ENCODE results near the gene SOX10. TPM values are rescaled to one million over a fixed set of nuclear protein-coding genes. Genes with fewer than 3 reads are reported as not detected.
A peak's percentile ranks its signal among the peaks of the same experiment; 100 is the strongest.

SOX10 gene
- total and polyA plus RNA-seq, 9 of the 15 experiments (the other 6 are each of a cell fraction or from before 2014, with no cell fraction given) = not detected

GRCh38 chr22:37953437-37954179 is 30.7 kb downstream of the SOX10 start, which contains the start of the genes C22orf23 and POLR2F (continued):
- TF ChIP-seq ZNF764 (CRISPR knock-in tag; IDR thresholded peaks at IDR 0.05; ENCODE audit: low read depth) = no peak
- peak; percentile 93 for TF ChIP-seq NR2C2 (CRISPR knock-in tag; IDR thresholded peaks at IDR 0.05)
- peak; percentile 98 for TF ChIP-seq NR2C2 (tag; IDR thresholded peaks at IDR 0.05)
- no peak for TF ChIP-seq BRD9 (IDR thresholded peaks at IDR 0.05; ENCODE audit: low read depth, partially characterized antibody)
- TF ChIP-seq TBL1XR1 (IDR thresholded peaks at IDR 0.05; ENCODE audit: low read length in 2 of 2) = no peak
- peak; percentile 65 for TF ChIP-seq TAF1 (IDR thresholded peaks at IDR 0.05; ENCODE audit: control insufficient read depth, extremely low read depth, insufficient read depth, low read length, severe bottlenecking)
- peak; percentile 59; the same call in 1 of the 2 replicates for TF ChIP-seq CREB1 (IDR thresholded peaks at IDR 0.05)
- TF ChIP-seq CREB1 (CRISPR knock-in tag; IDR thresholded peaks at IDR 0.05) = peak; percentile 77
- TF ChIP-seq MCM2 (IDR thresholded peaks at IDR 0.05; ENCODE audit: low read depth) = no peak
- no peak for TF ChIP-seq ZNF395 (CRISPR knock-in tag; IDR thresholded peaks at IDR 0.05)
- no peak for TF ChIP-seq ZNF444 (CRISPR knock-in tag; IDR thresholded peaks at IDR 0.05)
- TF ChIP-seq KDM5B (IDR thresholded peaks at IDR 0.05; ENCODE audit: insufficient replicate concordance, low read depth, low read length) = peak; percentile 84
- TF ChIP-seq IRF9 (tag; IDR thresholded peaks at IDR 0.05) = no peak
- TF ChIP-seq KAT2B (IDR thresholded peaks at IDR 0.05; ENCODE audit: low read depth, low read length) = no peak
- peak; percentile 89 for TF ChIP-seq HNRNPLL (IDR thresholded peaks at IDR 0.05; ENCODE audit: low read depth, low read length, poor library complexity, severe bottlenecking)
- no peak for TF ChIP-seq ZNF133 (CRISPR knock-in tag; IDR thresholded peaks at IDR 0.05)
- peak; percentile 37; the same call in 1 of the 2 replicates for TF ChIP-seq SIN3B (IDR thresholded peaks at IDR 0.05; ENCODE audit: low read depth)
- peak; percentile 80; the same call in 1 of the 2 replicates for TF ChIP-seq NKRF (IDR thresholded peaks at IDR 0.05; ENCODE audit: borderline replicate concordance)
- peak; percentile 57 for TF ChIP-seq ZBTB7A (IDR thresholded peaks at IDR 0.05; ENCODE audit: borderline replicate concordance, control insufficient read depth, low read depth, low read length)
- peak; percentile 17; the same call in 1 of the 2 replicates for TF ChIP-seq NFIC (IDR thresholded peaks at IDR 0.05)
- no peak for TF ChIP-seq SIRT6 (IDR thresholded peaks at IDR 0.05; ENCODE audit: low read depth, low read length)
- TF ChIP-seq POLR2G (IDR thresholded peaks at IDR 0.05; ENCODE audit: low read depth, low read length) = peak; percentile 88
- TF ChIP-seq TAF9B (IDR thresholded peaks at IDR 0.05; ENCODE audit: partially characterized antibody) = peak; percentile 45
- peak; percentile 37 for TF ChIP-seq HCFC1 (IDR thresholded peaks at IDR 0.05; ENCODE audit: low read depth, low read length)
- TF ChIP-seq POLR2A (conservative IDR thresholded peaks at IDR 0.05) = peak; percentile 87
- no peak for TF ChIP-seq KAT8 (IDR thresholded peaks at IDR 0.05; ENCODE audit: low read depth)
